Cerebellar cortex (tissue), 1 donor: ENCODE data around the gene SEZ6L.

Source experiments
- DNase-seq: peaks from one replicate; pipeline ENCODE4 v3.0.0-alpha.2; 2015; ENCODE audit warnings: low spot score

The SEZ6L gene

GRCh38 chr22:26334232-26334631, 165.0 kb downstream of the SEZ6L start:
- DNase-seq, result no peak

DNA sequence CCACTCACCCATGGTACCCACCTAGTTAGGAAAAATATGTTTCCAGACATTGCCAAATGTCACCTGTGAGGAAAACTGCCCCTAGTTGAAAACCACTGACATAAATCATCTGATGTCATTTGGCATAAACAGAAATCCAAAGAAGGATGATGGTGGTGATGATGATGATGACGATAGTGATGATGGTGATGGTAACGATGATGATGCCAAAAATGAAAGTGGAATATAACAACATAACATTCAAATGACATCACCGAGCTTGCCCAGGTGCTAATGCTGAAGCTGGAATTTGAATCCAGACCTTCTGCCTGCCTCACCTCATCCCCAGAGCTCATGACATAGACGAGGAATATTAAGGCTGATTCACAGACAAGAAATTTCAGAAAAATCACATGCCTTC, 167.5 kb downstream of the SEZ6L start:
- DNase-seq, result no peak

DNA sequence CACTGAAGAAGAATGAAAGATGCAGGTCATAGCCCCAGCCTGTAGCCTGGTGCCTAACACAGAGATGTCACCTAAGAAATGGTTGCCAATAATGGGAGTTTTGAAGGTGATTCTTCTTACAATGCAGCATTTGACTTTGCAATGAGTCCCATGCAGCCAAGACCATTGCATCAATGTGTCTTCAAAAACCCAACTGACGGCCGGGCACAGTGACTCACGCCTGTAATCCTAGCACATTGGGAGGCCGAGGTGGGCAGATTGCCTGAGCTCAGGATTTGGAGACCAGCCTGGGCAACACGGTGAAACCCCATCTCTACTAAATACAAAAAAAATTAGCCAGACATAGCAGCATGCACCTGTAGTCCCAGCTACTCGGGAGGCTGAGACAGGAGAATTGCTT, 170.5 kb downstream of the SEZ6L start:
- peak; percentile 57 for DNase-seq

GRCh38 chr22:26342745-26343410, 173.6 kb downstream of the SEZ6L start:
- DNase-seq, result no peak

DNA sequence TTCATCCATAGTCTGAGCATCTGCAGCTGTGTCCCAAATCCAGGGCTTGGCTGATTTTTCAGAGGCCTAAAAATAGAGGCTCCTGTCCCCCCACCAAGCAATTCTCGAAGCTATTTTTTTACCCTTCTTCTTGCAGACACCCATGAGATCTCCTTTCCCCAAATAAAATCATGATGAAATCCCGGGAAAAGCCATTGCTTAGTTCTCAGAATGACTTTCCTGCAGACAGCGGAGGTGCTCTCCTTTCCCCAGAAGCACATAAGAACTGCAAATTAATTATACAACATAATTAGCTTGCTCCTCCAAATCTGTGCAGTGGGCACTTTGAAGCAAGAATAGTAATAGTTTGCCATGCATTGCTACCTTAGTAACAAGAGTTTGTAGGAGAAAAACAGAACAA, 176.2 kb downstream of the SEZ6L start:
- no peak for DNase-seq

GRCh38 chr22:26348810-26349526, 179.7 kb downstream of the SEZ6L start:
- no peak for DNase-seq

DNA sequence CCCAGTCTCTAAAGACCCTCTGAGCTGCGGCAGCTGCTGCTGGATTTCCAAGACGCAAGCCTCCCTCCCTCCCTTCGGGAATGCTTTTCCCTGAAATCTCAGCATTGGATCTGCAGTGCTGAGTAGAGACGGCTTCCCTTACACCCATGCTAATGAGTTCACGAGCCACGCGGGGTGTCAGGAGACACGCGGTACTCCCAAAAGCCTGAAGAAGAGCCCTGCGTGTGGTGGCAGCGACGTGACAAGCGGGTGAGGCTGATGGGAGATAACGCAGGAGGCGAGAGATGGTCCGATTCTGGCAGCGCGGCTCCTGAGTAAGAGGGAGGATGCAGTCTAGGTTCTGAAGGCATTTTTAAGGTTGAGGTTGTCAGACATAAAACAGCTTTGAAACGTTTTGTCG, 185.4 kb downstream of the SEZ6L start:
- no peak for DNase-seq

GRCh38 chr22:26357281-26357680, 188.0 kb downstream of the SEZ6L start:
- DNase-seq, result no peak

GRCh38 chr22:26357813-26358212, 188.6 kb downstream of the SEZ6L start:
- DNase-seq, result no peak

DNA sequence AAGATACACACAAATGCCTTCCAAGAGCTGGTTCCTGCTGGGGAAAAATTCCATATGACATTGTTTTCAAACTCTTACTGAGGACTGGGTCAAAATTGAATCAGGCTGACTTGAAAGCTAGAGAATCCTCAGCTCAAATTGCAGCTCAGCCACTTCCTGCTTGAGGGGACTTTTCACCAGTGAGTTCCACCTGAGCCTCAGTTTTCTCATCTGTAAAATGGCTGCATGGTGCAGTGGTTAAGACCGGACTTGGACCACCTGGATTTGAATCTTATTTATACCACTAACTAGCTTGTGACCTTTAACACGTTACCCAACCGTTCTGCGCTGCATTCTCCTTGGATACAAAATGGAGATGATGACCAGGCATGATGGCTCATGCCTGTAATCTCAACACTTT, 189.9 kb downstream of the SEZ6L start:
- DNase-seq, result no peak

DNA sequence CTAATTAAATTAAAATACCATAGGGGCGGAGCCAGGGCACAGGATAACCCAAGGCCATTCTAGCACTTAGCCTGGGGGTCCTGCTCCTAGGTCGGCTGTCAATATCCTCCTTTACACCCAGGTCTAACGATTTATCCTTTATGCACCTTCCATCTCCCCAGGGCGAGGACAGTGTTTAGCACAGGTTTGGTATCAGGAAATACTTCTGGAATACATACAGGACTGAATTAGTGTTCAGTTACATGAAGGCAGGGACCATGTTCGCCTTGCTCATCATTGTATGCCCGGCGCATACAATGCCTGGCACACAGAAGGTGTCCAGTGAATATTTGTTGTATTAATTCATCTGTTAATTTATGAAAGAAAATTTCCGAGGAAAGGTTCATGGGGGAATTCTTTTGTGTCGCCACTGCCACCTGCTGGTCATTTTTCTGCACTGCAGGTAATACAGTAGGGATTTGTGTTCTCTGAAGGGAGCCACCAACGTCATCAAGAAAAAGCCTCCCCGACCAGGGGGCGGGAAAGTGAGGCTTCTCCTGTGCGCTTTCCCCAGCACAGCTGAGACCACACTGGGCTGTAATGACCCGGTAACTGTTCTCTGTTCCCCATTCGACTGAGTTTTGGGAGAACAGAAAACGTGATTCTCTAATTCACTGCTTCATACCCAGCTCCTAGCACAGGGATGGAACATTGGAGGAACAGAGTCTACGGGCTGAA, 191.1 kb downstream of the SEZ6L start:
- peak; percentile 83 for DNase-seq

DNA sequence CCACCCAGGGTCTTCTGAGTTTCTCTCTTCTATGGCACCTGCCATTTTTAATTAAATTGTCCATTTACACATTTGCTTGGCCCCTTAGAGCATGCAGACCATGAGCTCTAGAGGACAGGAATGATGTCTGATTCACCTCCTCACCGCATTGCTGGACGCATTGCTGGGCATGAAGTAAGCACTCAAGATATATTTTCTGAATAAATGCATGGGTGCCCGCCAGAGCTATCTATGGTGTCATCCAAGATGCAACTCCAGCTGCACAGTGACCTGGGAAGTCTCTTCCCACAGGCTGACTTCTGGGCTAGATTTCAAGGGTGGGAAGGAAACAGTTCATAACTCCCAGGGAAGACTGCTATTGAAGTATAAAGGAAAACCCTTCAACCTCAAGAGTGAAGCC, 193.2 kb downstream of the SEZ6L start:
- DNase-seq, result no peak

DNA sequence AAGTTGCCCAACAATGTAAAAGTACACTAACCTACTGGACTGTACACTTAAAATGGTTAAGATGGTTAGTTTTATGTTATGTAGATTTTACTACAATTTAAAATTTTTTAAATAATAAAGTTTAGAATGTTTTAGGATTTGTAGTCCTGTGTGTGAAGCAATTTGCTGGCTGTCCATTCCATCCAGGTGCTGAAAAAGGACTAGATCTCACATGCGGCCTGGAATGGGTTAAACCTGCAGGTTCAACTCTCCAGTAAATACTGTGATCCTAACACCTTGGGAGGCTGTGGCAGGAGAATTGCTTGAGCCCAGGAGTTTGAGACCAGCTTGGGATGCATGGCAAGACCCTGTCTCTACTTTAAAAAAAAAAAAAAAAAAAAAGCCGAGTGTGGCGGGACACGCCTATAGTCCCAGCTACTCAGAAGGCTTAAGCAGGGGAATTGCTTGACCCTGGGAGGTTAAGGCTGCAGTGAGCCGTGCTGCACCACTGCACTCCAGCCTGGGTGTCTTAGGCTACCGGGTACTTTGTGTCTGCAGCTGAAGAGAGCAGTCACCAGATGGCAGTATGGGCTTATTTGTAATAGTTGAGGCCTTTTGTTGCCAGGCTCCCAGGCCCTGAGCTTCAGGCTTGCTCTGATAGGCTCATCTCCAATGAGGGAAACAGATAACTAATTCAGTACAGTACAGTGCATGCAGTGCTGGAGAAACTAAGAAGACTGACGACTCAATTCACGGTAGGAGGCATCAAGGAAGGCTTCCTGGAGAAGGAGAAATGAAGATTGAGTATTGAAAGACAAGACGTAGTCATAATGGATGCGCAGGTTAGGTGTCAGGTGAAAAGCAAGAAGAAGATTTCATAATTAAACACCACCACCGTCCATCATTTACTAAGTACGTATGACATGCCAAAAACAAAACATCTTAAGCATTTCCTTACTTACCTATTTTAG, 195.1 kb downstream of the SEZ6L start:
- DNase-seq, result peak; percentile 82

DNA sequence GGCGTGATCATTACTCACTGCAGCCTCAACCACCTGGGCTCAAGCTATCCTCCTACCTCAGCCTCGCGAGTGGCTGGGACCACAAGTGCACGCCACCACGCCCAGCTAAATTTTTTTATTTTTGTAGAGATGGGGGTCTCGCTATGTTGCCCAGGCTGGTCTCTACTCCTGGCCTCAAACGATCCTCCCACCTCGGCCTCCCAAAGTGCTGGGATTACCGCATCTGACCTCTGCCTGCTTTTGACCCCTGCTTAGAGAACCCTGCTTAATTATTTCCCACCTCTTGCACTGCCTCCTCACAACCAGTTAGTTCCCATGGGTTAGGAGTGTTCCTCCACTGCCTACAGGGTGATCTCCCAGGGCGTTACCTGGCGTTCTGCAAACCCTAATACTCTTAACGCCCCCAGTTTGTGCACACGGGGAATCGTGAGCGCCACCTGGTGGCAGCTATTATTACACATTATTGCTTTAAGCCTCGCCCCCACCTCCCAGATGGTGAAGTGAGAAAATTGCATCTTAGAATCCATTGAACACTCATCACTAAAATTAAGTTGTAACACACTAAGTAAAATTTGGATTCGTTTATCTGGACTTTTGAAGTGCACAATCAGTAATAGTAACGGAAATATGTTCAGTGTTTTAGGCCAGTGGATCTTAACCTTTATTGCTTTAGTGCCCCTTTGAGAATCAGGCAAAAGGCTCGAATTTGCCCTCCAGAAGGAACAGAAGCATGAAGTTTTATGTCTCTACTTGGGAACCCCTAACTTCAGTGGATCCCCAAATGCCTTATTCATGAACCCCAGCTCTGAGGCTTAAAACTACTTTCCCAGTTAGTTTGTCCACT, 198.4 kb downstream of the SEZ6L start:
- DNase-seq, result peak; percentile 49

GRCh38 chr22:26372890-26373289, 203.6 kb downstream of the SEZ6L start:
- no peak for DNase-seq

- no peak for DNase-seq
Measured at GRCh38 chr22:26374391-26375026, 205.2 kb downstream of the SEZ6L start.

DNA sequence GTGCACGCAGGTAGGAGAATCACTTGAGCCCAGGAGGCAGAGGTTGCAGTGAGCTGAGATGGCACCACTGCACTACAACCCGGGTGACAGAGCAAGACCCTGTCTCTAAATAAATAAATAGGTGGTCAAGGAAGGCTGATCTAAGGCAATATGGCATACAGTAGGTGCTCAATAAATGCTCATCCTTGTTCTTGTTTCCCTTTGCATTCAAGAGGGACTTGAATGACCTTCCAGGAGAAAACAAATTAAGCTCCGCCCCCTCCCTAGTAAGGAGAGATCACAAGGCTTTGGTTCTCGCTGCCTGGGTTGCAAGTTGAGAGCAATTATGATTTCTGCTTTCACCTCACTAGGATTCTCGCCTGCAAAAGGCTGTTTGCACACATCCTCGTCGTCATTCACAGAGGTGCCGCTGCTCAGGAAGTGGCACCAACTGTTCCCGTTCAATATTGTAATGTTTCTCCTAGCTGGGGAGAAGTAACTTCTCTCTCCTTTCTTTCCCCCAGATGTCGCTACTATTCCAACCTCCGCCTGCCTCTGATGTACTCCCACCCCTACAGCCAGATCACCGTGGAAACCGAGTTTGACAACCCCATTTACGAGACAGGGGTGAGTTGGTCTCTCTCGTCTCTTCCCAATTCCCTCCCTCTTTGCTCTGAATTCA, 208.0 kb downstream of the SEZ6L start:
- DNase-seq, result no peak

GRCh38 chr22:26380072-26380830, 211.0 kb downstream of the SEZ6L start:
- DNase-seq, result no peak

- DNase-seq, result no peak
Measured at GRCh38 chr22:26382782-26383181, 213.5 kb downstream of the SEZ6L start.
